HAP-1 (cell line): ENCODE results near the gene CNNM3.

Experiments
- DNase-seq, 2 experiments: peaks; one replicate each; pipeline ENCODE4 v3.0.0-alpha.2; 2016 to 2020; ENCODE audit warnings: low spot score in 2 of 2
- H3K27me3 ChIP-seq: fragments of 250-450 bp; sonication (Bioruptor Pico); 2 replicates; pipeline ENCODE4 v1.5.1; 2020; ENCODE audit warnings: low read depth, mild to moderate bottlenecking, moderate library complexity
- H3K36me3 ChIP-seq: fragments of 250-450 bp; sonication (Bioruptor Pico); replicated peaks from 2 replicates; pipeline ENCODE4 v1.5.1; 2020; ENCODE audit warnings: mild to moderate bottlenecking
- H3K4me1 ChIP-seq: fragments of 250-450 bp; sonication (Bioruptor Pico); 2 replicates; pipeline ENCODE4 v1.5.1; 2020; ENCODE audit warnings: mild to moderate bottlenecking
- H3K4me3 ChIP-seq: fragments of 250-450 bp; sonication (Bioruptor Pico); 2 replicates; pipeline ENCODE4 v1.5.1; 2020; ENCODE audit warnings: mild to moderate bottlenecking, moderate library complexity
- H3K9me3 ChIP-seq: fragments of 250-450 bp; sonication (Bioruptor Pico); 2 replicates; pipeline ENCODE4 v1.5.1; 2020; ENCODE audit warnings: mild to moderate bottlenecking, moderate library complexity
- in situ Hi-C: fragments of 300-500 bp; cut with MboI; formaldehyde crosslinking; loops from 3 replicates; pipeline ENCODE4 v1.14.3; 2020; ENCODE audit warnings: low sequenced_read_pairs, inconsistent platforms, mixed read lengths

The CNNM3 gene

DNA sequence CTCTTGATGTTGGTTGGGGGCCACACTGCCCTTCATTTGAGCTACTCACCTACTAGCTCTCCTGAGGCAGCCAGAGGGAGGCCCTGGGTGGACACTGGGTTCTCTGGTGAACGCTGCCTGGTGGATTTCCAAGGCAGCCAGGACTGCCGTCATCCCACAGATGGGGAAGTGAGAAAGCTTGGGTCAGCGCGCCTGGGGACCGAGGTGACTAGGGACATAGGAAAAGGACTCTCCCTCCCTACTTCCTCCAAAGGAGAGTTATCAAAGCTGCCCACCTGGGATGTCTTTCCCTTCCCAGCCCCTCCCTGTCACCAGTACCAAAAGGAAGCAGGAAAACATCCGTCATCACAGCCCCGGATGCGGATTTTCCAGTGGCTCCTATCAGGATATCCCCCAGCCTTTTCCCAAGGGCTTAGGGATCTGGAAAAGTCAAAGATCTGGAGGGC is 57.6 kb downstream of the CNNM3 start:
- DNase-seq: no peak
- no peaks in the 10 kb centered on the region for H3K36me3 ChIP-seq
- no peak overlapping the region for H3K4me3 ChIP-seq
- no peaks in the 10 kb centered on the region for H3K27me3 ChIP-seq
- H3K9me3 ChIP-seq: no peaks in the 10 kb centered on the region
- peaks cover 10% of the 10 kb centered on the region for H3K4me1 ChIP-seq
- in situ Hi-C loops: loop anchor here (25.0 kb wide), 1 partner anchor 239 kb away; the partner anchor contains the start of gene ANKRD36

DNA sequence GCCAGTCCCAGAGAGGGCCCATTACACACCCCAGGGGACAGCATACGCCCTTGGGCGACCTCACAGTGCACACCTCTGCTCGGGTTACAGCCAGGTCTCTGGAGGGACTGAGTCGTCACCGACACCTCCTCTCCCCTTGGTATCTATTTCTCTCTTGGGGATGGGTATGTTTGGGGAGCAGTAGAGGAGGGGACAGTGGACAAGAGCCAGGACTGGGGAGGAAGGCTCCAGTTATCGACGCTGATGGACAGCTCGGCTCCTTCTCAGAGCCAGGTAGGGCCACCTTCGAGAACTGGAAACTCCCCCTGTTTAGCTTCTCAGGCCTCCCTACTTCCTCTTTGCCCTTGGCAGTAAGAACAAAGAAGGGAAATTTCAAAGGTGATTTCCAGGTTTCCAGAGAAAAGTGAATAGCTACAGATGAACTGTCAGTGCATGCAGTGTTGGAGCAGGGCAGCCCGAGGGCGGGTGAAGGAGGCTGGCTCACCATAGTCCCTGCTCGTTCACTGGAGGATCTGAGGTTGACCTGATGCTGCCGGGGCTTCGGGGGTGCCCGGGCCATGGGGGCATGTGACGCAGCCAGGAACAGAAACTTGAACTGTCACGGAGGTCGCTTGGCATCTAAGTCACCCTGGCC is 58.2 kb downstream of the CNNM3 start:
- DNase-seq: no peak
- Histone ChIP-seq H3K36me3 (no peaks in the 10 kb centered on the region), H3K4me1 (peaks cover 10% of the 10 kb centered on the region), H3K9me3 (no peaks in the 10 kb centered on the region), H3K27me3 (no peaks in the 10 kb centered on the region), H3K4me3 (no peak overlapping the region)
- in situ Hi-C loops: loop anchor here (25.0 kb wide), 1 partner anchor 238 kb away; the partner anchor contains the start of gene ANKRD36

DNA sequence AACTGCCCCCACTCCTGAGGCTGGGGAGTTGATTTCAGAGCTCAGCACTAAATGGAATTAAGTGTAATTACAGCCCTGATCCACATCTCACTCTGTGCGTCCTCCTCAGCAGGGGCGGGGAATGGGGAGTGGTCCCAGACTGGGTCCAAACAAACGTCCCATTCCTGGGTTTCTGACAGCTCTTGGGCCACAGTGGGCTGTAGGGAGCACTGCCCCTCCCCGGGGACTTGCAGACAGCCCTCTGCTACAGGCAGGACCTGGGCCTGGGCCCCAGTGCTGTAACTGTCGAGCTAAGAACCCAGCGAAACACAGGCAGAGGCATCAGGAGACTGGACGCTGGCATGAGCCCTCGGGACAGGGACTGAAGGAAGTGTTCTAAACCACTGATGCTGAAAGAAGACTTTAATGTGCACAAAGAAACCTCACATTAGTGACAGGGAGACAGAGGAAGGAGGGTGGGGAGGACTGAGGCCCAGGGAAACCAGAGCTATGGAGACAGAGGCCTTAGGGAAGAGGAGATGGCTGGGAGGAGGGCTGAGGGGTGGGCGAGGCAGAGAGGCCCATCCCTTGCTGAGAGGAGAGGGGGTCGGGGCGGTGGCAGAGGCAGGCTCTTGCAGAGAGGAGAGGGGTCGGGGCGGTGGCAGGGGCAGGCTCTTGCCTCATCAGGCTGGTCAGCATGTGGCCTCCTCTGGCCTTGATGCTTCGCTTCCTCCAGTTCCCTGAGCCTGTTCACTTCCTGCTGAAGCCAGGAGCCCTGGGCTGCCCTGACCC is 59.6 kb downstream of the CNNM3 start:
- Histone ChIP-seq H3K27me3 (no peaks in the 10 kb centered on the region), H3K4me1 (peaks cover 6% of the 10 kb centered on the region), H3K36me3 (no peaks in the 10 kb centered on the region), H3K4me3 (no peak overlapping the region), H3K9me3 (no peaks in the 10 kb centered on the region)
- DNase-seq: peak in 1 of 2 experiments; percentile 38
- in situ Hi-C loops: no loop called here

DNA sequence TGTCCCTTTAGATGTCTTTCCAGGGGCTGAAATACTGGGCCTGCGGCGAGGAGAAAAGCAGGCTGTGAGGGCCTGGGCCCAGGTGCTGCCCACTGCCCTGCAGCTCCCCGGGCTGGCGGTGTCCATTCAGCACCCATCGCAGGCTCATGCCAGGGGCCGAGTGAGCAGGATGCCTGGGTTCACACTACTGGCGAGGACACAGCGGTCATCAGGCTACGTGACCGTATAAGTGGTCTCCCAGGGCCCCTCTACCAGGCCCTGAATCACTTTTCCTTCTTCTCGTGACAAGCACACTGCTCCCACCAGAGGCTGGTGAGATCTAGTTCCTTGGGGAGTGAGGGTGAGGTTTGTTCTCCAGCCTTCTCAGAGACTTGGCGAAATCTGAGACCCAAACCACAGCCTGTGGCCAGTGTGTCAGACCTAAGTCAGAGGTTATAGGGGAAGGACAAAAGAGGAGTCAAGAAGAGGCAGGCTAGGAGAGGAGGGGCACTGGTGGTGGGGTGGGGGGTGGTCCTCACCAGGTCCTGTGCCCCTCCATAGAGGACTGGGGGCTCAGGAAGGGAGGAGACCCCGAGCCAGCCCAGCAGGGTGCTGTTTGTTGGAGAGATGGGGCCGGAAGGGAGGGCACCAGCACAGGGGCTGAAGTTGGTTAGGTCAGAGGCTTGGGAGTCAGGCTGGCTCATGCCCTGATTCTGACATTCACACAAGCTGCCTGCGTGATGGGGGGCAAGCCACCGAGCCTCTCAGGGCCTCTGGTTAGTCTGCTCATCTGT is 60.4 kb downstream of the CNNM3 start:
- in situ Hi-C loops: no loop called here
- H3K9me3 ChIP-seq: no peaks in the 10 kb centered on the region
- no peaks in the 10 kb centered on the region for H3K27me3 ChIP-seq
- no peak overlapping the region for H3K4me3 ChIP-seq
- peaks cover 7% of the 10 kb centered on the region for H3K4me1 ChIP-seq
- H3K36me3 ChIP-seq: no peaks in the 10 kb centered on the region
- DNase-seq: no peak

DNA sequence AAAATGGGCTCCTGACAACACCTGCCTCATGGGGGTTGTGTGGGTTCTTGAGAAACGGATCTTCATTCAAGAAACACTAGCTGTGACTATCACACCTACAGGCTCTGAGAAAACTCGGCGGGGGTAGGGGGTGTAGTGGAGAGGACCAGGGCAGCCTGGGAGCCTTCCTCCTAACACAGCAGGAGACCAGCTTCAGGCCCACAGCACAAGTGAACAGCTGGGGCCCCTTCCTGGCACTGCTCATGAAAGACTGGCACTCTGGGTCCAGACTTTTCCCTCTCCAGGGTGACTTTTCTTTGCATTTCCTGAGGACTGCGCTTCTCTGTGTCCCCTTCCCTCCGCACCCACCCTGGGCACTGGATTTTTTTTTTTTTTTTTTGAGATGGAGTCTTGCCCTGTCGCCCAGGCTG is 61.0 kb downstream of the CNNM3 start:
- Histone ChIP-seq H3K4me3 (no peak overlapping the region), H3K27me3 (no peaks in the 10 kb centered on the region), H3K36me3 (no peaks in the 10 kb centered on the region), H3K4me1 (peaks cover 13% of the 10 kb centered on the region), H3K9me3 (no peaks in the 10 kb centered on the region)
- no peak for DNase-seq
- in situ Hi-C loops: no loop called here

DNA sequence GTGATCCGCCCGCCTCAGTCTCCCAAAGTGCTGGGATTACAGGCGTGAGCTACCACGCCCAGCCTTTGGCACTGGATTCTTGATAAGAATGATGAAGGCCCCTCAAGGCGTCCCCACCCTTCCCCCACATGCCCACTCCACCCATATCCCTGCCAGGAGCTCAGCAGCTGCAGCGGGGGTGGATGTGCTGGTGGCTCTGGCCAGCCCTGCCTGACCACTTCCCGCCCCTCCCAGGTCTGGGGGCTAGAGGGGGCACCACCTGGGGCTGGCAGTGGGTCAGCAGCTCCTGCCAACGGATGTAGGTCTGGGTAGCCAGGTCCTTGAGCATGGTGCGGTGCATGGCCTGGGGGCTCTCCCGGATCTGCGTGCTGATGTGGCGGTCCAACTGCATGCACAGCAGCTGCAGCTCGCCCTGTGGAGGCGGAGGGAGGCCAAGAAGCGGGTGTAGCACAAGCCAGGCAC is 61.6 kb downstream of the CNNM3 start:
- no peaks in the 10 kb centered on the region for H3K36me3 ChIP-seq
- no peaks in the 10 kb centered on the region for H3K27me3 ChIP-seq
- H3K4me3 ChIP-seq: no peak overlapping the region
- no peak for DNase-seq
- H3K4me1 ChIP-seq: peaks cover 17% of the 10 kb centered on the region
- in situ Hi-C loops: no loop called here
- H3K9me3 ChIP-seq: no peaks in the 10 kb centered on the region

DNA sequence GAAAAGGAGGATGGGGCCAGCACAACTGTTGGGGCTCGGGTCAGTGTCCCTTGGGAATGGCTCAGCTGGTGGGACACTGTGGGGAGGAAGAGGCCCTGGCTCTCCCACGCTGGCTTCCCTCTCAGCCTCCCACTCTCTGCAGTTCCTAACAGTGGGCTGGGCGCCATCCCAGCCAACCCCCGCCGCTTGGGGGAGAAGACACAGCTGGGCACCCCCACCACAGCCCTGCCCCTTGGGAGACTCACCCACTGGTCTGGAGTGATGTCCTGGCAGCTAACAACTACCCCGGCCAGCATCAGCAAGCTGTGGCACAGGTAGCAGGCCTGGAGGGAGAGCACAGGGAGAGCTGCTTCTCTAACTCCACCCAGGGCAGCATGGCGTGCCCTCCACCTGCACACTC is 62.1 kb downstream of the CNNM3 start:
- no peaks in the 10 kb centered on the region for H3K9me3 ChIP-seq
- H3K4me1 ChIP-seq: peaks cover 17% of the 10 kb centered on the region
- H3K36me3 ChIP-seq: no peaks in the 10 kb centered on the region
- in situ Hi-C loops: no loop called here
- H3K27me3 ChIP-seq: no peaks in the 10 kb centered on the region
- DNase-seq: no peak
- no peak overlapping the region for H3K4me3 ChIP-seq

DNA sequence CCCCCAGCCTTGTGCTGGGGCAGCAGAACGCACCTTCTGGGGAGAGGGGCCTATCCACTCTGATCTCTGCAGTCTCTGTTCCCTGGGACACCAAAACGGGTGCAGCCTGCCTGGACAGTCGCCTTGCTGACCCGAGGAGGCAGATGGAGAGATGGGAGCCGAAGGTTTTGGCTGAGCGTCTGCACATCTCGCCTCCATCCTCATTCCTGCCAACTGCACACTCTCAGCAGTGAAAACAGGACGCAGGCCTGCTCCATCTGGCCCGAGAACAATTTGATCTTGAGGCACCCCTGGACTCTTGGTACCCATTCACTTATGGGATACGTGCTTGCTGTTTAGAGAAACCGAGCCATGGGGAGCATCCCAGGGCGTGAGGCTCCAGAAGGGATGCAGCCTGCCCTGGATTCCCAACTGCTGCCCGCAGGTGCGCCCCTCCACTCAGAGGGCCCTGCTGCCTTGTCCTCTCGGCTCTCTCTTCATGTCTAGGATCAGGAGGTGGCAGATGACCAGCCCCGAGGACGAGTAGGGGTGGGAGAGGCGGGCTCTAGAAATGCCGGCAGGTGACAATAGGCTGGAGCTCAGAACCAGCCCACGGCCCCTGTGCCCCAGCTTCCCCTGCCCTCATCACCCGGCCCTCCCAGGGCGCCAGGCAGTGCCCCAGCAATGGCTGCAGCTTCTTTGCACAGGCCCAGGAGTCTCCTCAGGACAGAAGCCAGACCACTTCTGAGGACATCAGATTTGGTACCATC is 62.9 kb downstream of the CNNM3 start:
- no peaks in the 10 kb centered on the region for H3K27me3 ChIP-seq
- peaks cover 17% of the 10 kb centered on the region for H3K4me1 ChIP-seq
- no peak for DNase-seq
- no peak overlapping the region for H3K4me3 ChIP-seq
- in situ Hi-C loops: no loop called here
- H3K36me3 ChIP-seq: no peaks in the 10 kb centered on the region
- no peaks in the 10 kb centered on the region for H3K9me3 ChIP-seq

DNA sequence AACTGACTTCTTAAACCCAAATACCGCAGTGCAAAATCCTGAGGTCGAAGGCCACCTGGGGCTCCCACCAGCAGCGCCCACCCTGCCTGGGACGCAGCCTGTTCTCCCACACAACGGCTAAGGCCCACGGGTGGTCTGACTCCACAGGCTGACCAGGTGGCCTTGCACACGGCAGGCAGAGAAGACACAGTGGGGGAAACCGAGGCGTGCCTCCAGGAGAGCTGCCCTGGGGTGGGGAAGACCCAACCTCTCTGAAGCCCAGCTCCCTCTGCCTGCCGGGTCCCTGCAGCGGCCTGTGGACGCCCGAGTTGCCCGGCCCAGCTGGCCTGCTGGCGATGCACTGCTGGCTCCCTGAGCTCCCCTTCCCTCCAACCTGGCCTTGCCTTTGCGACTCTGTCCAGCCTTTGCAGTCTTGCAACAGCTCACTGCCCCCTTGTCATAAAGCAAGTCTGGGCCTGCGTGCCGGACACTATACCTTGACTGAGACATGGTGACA is 63.5 kb downstream of the CNNM3 start:
- Histone ChIP-seq H3K27me3 (no peaks in the 10 kb centered on the region), H3K4me1 (peaks cover 17% of the 10 kb centered on the region), H3K4me3 (no peak overlapping the region), H3K36me3 (no peaks in the 10 kb centered on the region), H3K9me3 (no peaks in the 10 kb centered on the region)
- in situ Hi-C loops: no loop called here
- DNase-seq: no peak

DNA sequence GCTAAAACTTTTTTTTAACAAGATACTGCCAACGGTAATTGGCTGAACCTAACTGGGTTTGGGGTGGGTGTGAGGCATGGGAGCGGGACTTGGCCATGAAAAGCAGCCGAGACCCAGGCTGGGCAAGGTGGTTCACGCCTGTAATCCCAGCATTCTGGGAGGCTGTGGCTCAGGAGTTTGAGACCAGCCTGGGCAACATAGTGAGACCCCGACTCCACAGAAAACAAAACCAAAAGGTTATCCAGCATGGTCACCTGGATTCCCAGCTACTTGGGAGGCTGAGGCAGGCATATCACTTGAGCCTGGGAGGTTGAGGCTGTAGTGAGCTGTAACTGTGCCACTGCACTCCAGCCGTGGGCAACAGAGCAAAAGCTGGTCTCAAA is 64.8 kb downstream of the CNNM3 start:
- Histone ChIP-seq H3K4me1 (peaks cover 17% of the 10 kb centered on the region), H3K36me3 (no peaks in the 10 kb centered on the region), H3K27me3 (no peaks in the 10 kb centered on the region), H3K9me3 (no peaks in the 10 kb centered on the region), H3K4me3 (no peak overlapping the region)
- in situ Hi-C loops: no loop called here
- DNase-seq: no peak

DNA sequence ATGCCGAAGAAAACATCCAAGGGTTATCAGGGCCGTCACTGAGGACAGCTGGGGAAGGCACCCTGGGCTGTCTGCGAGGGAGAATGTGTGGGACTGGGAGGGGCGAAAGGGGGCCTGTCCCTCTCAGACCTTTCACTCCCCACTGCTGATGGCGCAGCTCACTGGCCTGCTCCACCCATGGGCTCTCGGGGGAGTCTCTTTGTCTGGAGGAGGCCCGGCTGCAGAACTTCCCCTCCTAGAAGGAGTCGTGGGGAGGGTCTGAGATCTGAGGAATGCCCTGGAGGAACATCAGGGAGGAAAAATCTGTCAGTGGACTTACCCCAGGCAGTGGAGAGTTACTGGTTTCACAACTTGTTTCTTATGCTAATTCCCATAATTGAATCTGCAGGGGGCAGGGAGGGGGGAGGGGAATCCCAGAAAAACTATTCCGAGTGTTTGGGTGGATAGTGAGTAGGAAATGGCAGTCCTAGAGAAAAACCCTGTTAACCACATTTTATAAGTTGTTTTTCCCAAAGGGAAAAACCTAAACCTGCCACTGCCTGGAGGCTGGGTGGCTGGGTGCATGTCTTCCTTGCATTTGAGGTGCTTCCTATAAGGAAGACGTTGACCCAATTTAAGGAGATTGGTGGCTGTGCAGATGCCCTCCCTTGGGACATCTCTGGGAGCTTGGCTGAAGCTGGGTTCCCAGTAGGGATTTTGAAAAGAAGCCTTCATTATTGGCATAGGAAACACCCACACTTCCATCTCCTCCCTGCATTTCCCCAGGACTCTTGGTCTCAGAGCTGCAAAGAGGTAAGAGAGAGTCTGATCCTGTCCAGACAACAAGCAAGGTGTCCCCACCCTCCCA is 65.5 kb downstream of the CNNM3 start:
- in situ Hi-C loops: no loop called here
- DNase-seq: peak; percentile 81 to 90
- Histone ChIP-seq H3K4me1 (peaks cover 17% of the 10 kb centered on the region), H3K27me3 (no peaks in the 10 kb centered on the region), H3K4me3 (no peak overlapping the region), H3K36me3 (no peaks in the 10 kb centered on the region), H3K9me3 (no peaks in the 10 kb centered on the region)

DNA sequence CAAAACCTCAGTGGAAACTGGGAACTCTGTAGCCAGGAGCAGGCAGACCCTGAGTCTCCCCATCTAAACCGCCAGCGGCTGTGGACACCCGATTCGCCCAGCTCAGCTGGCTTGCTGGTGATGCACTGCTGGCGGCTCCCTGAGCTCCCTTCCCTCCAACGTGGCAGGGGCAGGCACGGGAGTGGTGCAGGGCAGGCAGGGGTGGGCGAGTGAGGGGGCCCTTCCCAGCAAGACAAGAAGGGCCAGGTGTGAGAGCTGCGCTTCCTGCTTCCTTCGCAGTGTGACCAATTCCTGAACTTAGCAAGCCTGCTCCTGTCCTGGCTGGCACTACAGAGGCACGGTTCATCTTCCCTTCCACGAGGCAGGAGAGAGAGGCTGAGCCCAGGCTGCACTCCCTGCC is 66.2 kb downstream of the CNNM3 start:
- no peaks in the 10 kb centered on the region for H3K36me3 ChIP-seq
- no peaks in the 10 kb centered on the region for H3K27me3 ChIP-seq
- no peaks in the 10 kb centered on the region for H3K9me3 ChIP-seq
- no peak overlapping the region for H3K4me3 ChIP-seq
- peaks cover 17% of the 10 kb centered on the region for H3K4me1 ChIP-seq
- in situ Hi-C loops: no loop called here
- peak in 1 of 2 experiments; percentile 29 for DNase-seq
